ENCODE results near the gene BHLHA9.
"Not testable (repeated sequence)": the region's sequence is repeated elsewhere in the genome, so short reads cannot be mapped to it uniquely, and the experiment has no call there.

BHLHA9 gene

GRCh38 chr17:1302761-1303160, 32.5 kb downstream of the BHLHA9 start:
- Histone ChIP-seq H3K4me1 (ENCODE audit: insufficient read depth, low read length) (no peaks in the 10 kb centered on the region), H3K4me2 (ENCODE audit: insufficient read depth, low read length) (no peak overlapping the region), H3K79me2 (ENCODE audit: insufficient read depth, low read length) (no peaks in the 10 kb centered on the region), H2AFZ (ENCODE audit: low read depth, low read length) (no peak overlapping the region), H4K20me1 (ENCODE audit: insufficient read depth, low read length) (no peaks in the 10 kb centered on the region), H3K36me3 (ENCODE audit: insufficient read depth, low read length) (no peaks in the 10 kb centered on the region), H3K9ac (ENCODE audit: low read depth, low read length) (no peak overlapping the region), H3K9me3 (ENCODE audit: insufficient read depth, low read length, severe bottlenecking) (no peaks in the 10 kb centered on the region), H3K27me3 (ENCODE audit: insufficient read depth, low read length, poor library complexity) (no peaks in the 10 kb centered on the region), H3K27ac (ENCODE audit: low read length) (no peak overlapping the region), H3K4me3 (ENCODE audit: low read depth in 1 of 2, low read length in 2 of 2) (no peak overlapping the region)
- ATAC-seq (ENCODE audit: insufficient read depth, low read depth) (no peak), DNase-seq (no peak)
- TF ChIP-seq, protein P1, sequence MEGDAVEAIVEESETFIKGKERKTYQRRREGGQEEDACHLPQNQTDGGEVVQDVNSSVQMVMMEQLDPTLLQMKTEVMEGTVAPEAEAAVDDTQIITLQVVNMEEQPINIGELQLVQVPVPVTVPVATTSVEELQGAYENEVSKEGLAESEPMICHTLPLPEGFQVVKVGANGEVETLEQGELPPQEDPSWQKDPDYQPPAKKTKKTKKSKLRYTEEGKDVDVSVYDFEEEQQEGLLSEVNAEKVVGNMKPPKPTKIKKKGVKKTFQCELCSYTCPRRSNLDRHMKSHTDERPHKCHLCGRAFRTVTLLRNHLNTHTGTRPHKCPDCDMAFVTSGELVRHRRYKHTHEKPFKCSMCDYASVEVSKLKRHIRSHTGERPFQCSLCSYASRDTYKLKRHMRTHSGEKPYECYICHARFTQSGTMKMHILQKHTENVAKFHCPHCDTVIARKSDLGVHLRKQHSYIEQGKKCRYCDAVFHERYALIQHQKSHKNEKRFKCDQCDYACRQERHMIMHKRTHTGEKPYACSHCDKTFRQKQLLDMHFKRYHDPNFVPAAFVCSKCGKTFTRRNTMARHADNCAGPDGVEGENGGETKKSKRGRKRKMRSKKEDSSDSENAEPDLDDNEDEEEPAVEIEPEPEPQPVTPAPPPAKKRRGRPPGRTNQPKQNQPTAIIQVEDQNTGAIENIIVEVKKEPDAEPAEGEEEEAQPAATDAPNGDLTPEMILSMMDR (IDR thresholded peaks at IDR 0.05; ENCODE audit: borderline replicate concordance, extremely low read depth, low read length, poor library complexity, severe bottlenecking): no peak
- TF ChIP-seq EZH2 (IDR thresholded peaks at IDR 0.05; ENCODE audit: borderline replicate concordance, low read depth, low read length, severe bottlenecking): no peak

DNA sequence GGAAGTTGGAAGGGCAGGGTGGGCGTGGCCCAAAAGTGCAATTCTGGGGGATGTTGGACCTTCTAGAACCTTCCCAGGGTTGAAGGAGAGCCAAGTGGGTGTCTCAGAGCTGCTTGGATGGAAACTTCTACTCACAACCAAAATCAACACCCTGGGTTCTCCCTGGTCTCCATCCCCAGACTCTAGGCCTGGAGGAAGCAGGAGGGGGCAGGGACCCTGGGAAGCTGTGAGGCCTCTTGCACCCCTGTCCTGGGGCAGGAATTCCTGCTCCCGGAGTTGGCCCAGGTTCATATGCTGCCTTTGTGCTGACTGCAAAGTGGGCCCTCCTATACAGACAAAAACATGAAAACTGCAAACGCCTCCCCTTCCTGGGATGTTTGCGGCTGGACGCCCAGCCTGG, 34.3 kb downstream of the BHLHA9 start:
- no peak overlapping the region for H3K4me3 ChIP-seq (ENCODE audit: low read depth in 1 of 2, low read length in 2 of 2)
- no peaks in the 10 kb centered on the region for H4K20me1 ChIP-seq (ENCODE audit: insufficient read depth, low read length)
- DNase-seq (no peak), ATAC-seq (ENCODE audit: insufficient read depth, low read depth) (no peak)
- H3K4me2 ChIP-seq (ENCODE audit: insufficient read depth, low read length): no peak overlapping the region
- no peaks in the 10 kb centered on the region for H3K36me3 ChIP-seq (ENCODE audit: insufficient read depth, low read length)
- no peak for TF ChIP-seq EZH2 (IDR thresholded peaks at IDR 0.05; ENCODE audit: borderline replicate concordance, low read depth, low read length, severe bottlenecking)
- TF ChIP-seq, protein P1 (IDR thresholded peaks at IDR 0.05; ENCODE audit: borderline replicate concordance, extremely low read depth, low read length, poor library complexity, severe bottlenecking): no peak
- H3K9me3 ChIP-seq (ENCODE audit: insufficient read depth, low read length, severe bottlenecking): no peaks in the 10 kb centered on the region
- H3K27me3 ChIP-seq (ENCODE audit: insufficient read depth, low read length, poor library complexity): no peaks in the 10 kb centered on the region
- no peak overlapping the region for H3K9ac ChIP-seq (ENCODE audit: low read depth, low read length)
- H3K79me2 ChIP-seq (ENCODE audit: insufficient read depth, low read length): no peaks in the 10 kb centered on the region
- no peak overlapping the region for H3K27ac ChIP-seq (ENCODE audit: low read length)
- no peaks in the 10 kb centered on the region for H3K4me1 ChIP-seq (ENCODE audit: insufficient read depth, low read length)
- no peak overlapping the region for H2AFZ ChIP-seq (ENCODE audit: low read depth, low read length)

- Histone ChIP-seq H3K36me3 (ENCODE audit: insufficient read depth, low read length) (no peaks in the 10 kb centered on the region), H3K79me2 (ENCODE audit: insufficient read depth, low read length) (no peaks in the 10 kb centered on the region), H4K20me1 (ENCODE audit: insufficient read depth, low read length) (no peaks in the 10 kb centered on the region), H2AFZ (ENCODE audit: low read depth, low read length) (no peak overlapping the region), H3K4me3 (ENCODE audit: low read depth in 1 of 2, low read length in 2 of 2) (no peak overlapping the region), H3K27me3 (ENCODE audit: insufficient read depth, low read length, poor library complexity) (no peaks in the 10 kb centered on the region), H3K27ac (ENCODE audit: low read length) (no peak overlapping the region), H3K9me3 (ENCODE audit: insufficient read depth, low read length, severe bottlenecking) (no peaks in the 10 kb centered on the region), H3K4me2 (ENCODE audit: insufficient read depth, low read length) (no peak overlapping the region), H3K9ac (ENCODE audit: low read depth, low read length) (no peak overlapping the region), H3K4me1 (ENCODE audit: insufficient read depth, low read length) (no peaks in the 10 kb centered on the region)
- TF ChIP-seq, protein P1 (IDR thresholded peaks at IDR 0.05; ENCODE audit: borderline replicate concordance, extremely low read depth, low read length, poor library complexity, severe bottlenecking): no peak
- TF ChIP-seq EZH2 (IDR thresholded peaks at IDR 0.05; ENCODE audit: borderline replicate concordance, low read depth, low read length, severe bottlenecking): no peak
- DNase-seq (no peak), ATAC-seq (ENCODE audit: insufficient read depth, low read depth) (no peak)
These were observed 34.8 kb downstream of the BHLHA9 start for GRCh38 chr17:1304962-1305563.

DNA sequence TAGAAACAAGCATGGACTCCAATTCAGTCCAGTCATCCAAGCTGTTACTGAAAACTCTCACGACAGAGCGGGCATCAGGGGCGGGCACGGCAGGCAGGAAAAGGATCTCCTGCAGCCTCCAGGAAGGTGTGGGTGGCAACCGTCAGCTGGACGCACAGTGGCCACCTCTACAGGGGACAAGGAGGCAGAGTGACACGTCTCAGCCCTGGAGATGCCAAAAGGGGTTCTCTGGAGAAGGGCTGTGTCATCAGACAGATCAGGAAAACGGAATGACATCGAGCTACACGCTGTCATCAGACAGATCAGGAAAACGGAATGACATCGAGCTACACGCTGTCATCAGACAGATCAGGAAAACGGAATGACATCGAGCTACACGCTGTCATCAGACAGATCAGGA, 37.6 kb downstream of the BHLHA9 start:
- DNase-seq; H2AFZ ChIP-seq (ENCODE audit: low read depth, low read length); H3K4me2 ChIP-seq (ENCODE audit: insufficient read depth, low read length); H3K27me3 ChIP-seq (ENCODE audit: insufficient read depth, low read length, poor library complexity); H3K9ac ChIP-seq (ENCODE audit: low read depth, low read length); H3K36me3 ChIP-seq (ENCODE audit: insufficient read depth, low read length); H4K20me1 ChIP-seq (ENCODE audit: insufficient read depth, low read length); H3K9me3 ChIP-seq (ENCODE audit: insufficient read depth, low read length, severe bottlenecking); H3K4me1 ChIP-seq (ENCODE audit: insufficient read depth, low read length); ATAC-seq (ENCODE audit: insufficient read depth, low read depth); H3K79me2 ChIP-seq (ENCODE audit: insufficient read depth, low read length); H3K27ac ChIP-seq (ENCODE audit: low read length); H3K4me3 ChIP-seq (ENCODE audit: low read depth in 1 of 2, low read length in 2 of 2): not testable (repeated sequence)
